Common myeloid progenitor, CD34-positive (primary cell): ENCODE data around the gene BUD23.

Experiments
- CTCF ChIA-PET: fragments of 350-600 bp; sonication (Branson Sonifier 250); formaldehyde crosslinking; loops from one replicate; lab custom pipeline; 2021; ENCODE audit warnings: antibody characterized with exemption; lab: Charles Lee
- POLR2A ChIA-PET: fragments of 350-600 bp; sonication (Branson Sonifier 250); formaldehyde crosslinking; loops from one replicate; lab custom pipeline; 2021; ENCODE audit warnings: antibody characterized with exemption; lab: Charles Lee
- DNase-seq, 3 donors: peaks; one replicate each; pipeline versions ENCODE4 v3.0.0 to v3.0.0-alpha.2; 2013
- H3K27ac ChIP-seq, 2 experiments: 1 replicate in 1 of 2; 2 replicates in 1 of 2; pipeline ENCODE4 v1.7.0; 2013; ENCODE audit warnings: inconsistent platforms in 2 of 2, low read length in 2 of 2, mild to moderate bottlenecking in 2 of 2, low read depth in 1 of 2, moderate library complexity in 1 of 2; ENCODE audit not compliant: severe bottlenecking in 2 of 2, insufficient read depth in 1 of 2, poor library complexity in 1 of 2
- H3K27me3 ChIP-seq, 5 experiments: replicated peaks in 2 of 5; 1 replicate in 3 of 5; 2 replicates in 2 of 5; pipeline versions ENCODE4 v1.6.1 to v1.7.0; 2013; ENCODE audit warnings: low read length in 4 of 5, mild to moderate bottlenecking in 2 of 5, moderate library complexity in 2 of 5, inconsistent platforms in 1 of 5; ENCODE audit not compliant: insufficient read depth in 5 of 5, control insufficient read depth in 4 of 5
- H3K36me3 ChIP-seq, 4 experiments: 1 replicate in 2 of 4; 2 replicates in 2 of 4; pipeline versions ENCODE4 v1.6.1 to v1.7.0; 2013; ENCODE audit warnings: low read length in 3 of 4, control low read depth in 1 of 4, mild to moderate bottlenecking in 1 of 4; ENCODE audit not compliant: control insufficient read depth in 4 of 4, insufficient read depth in 4 of 4
- H3K4me1 ChIP-seq, 4 experiments: 1 replicate in 3 of 4; 2 replicates in 1 of 4; pipeline versions ENCODE4 v1.6.1 to v1.7.1; 2013; ENCODE audit warnings: low read length in 3 of 4, mild to moderate bottlenecking in 3 of 4, control low read depth in 1 of 4, inconsistent platforms in 1 of 4, moderate library complexity in 1 of 4; ENCODE audit not compliant: control insufficient read depth in 4 of 4, insufficient read depth in 4 of 4; ENCODE audit errors: control extremely low read depth in 1 of 4
- H3K4me3 ChIP-seq, 7 experiments: 1 replicate in 4 of 7; 2 replicates in 3 of 7; pipeline versions ENCODE4 v1.5.1 to v1.7.0; 2013; ENCODE audit warnings: mild to moderate bottlenecking in 7 of 7, low read length in 6 of 7, moderate library complexity in 6 of 7, inconsistent platforms in 2 of 7, low read depth in 2 of 7, control low read depth in 1 of 7; ENCODE audit not compliant: insufficient read depth in 4 of 7, control insufficient read depth in 1 of 7; ENCODE audit errors: extremely low read depth in 1 of 7
- H3K9me3 ChIP-seq, 5 experiments: 1 replicate in 4 of 5; 2 replicates in 1 of 5; pipeline versions ENCODE4 v1.6.1 to v1.7.1; 2013; ENCODE audit warnings: low read length in 4 of 5, mild to moderate bottlenecking in 2 of 5, inconsistent platforms in 1 of 5, low read depth in 1 of 5, moderate library complexity in 1 of 5; ENCODE audit not compliant: control insufficient read depth in 4 of 5, insufficient read depth in 2 of 5; ENCODE audit errors: control extremely low read depth in 1 of 5
- WGBS: methylation state at CpG from one replicate; pipeline ENCODE4 v1.1.5; 2013; ENCODE audit not compliant: insufficient coverage; 5-methylcytosine and 5-hydroxymethylcytosine counted together

Gene BUD23

DNA sequence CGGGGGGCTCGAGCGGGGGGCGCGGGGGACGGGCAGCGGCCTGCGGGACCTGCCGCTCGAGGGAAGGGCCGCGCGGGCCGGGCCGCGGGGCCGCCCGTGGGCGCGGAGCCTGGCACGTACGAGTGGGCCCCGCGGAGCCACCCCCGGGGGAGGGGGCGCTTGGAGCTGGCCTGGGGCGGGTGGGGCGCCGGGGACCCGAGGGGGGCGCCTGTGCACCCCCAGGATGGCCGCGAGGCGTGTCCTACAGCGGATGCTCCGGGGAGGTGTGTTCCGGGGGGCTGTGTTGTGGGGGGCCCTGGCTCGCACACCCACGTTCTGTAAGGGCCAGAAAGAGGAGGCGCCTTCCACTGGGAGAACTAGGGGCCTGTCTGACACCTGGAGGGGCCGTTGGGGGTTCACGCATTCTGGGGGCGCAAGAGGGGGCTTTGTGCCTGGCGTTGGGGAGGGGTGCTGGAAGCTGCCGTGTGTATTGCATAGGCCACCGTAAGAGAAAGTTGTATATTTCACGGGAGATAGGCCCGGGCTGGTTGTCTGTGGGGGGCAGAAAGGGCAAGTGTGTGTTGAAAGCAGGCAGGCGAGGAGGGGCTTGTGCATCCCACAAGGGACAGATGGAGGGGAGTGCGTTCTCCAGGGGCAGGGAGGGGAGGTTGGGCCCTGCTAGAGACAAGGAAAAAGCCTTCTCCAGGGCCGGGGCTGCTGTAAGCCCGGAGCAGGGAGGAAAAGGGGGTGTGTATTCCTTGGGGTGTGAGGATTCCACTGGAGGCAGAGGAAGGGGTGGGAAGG lies 15.1 kb upstream of the BUD23 start:
- 2% methylated on average over 32 of the region's 52 CpGs for WGBS
- peak overlapping the region in 4 of 7 experiments; percentile 37 to 57 (median 51) for H3K4me3 ChIP-seq
- H3K36me3 ChIP-seq: no peaks in the 10 kb centered on the region
- peaks cover 0 to 10% (median 5%) of the 10 kb centered on the region in 4 experiments for H3K4me1 ChIP-seq
- ChIA-PET POLR2A (no interaction called here), CTCF (interaction anchor here (1.0 to 1.9 kb wide), 4 partner anchors 10 to 74 kb away, joined by 3 to 5 read pairs (median 3); no protein-coding TSS in a partner anchor)
- no peak overlapping the region for H3K27ac ChIP-seq
- H3K9me3 ChIP-seq: peaks cover 0 to 9% (median under 1%) of the 10 kb centered on the region in 5 experiments
- peak in 1 of 3 donors; percentile 27 for DNase-seq
- peaks cover 0 to 90% (median 18%) of the 10 kb centered on the region in 5 experiments for H3K27me3 ChIP-seq

DNA sequence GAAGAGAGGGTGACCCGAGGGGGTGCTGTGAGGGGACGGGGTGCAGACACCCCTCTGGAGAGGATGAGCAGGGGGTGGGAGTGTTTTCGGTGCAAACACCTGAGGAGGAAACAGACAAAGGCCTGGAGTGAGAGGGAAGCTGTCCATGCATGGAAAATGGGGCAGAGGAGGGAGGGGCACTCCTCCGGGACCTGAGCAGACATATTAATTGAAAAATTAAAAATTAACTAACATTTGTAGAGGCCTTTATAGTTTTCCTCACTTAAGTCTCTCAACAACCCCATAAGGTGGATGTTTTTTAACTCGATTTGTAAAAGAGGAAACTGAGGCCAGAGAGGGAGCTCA lies 14.5 kb upstream of the BUD23 start:
- no peak overlapping the region for H3K27ac ChIP-seq
- peaks cover 0 to 89% (median 16%) of the 10 kb centered on the region in 5 experiments for H3K27me3 ChIP-seq
- H3K9me3 ChIP-seq: peaks cover 0 to 8% (median 0%) of the 10 kb centered on the region in 5 experiments
- POLR2A ChIA-PET: no interaction called here
- peak overlapping the region in 1 of 7 experiments; percentile 15 for H3K4me3 ChIP-seq
- no peaks in the 10 kb centered on the region for H3K36me3 ChIP-seq
- H3K4me1 ChIP-seq: peaks cover 0 to 10% (median 5%) of the 10 kb centered on the region in 4 experiments
- 17% methylated on average over 1 of the region's 5 CpGs for WGBS
- CTCF ChIA-PET: interaction anchor here (1.5 to 1.9 kb wide), 2 partner anchors 10 to 75 kb away, joined by 3 to 5 read pairs; no protein-coding TSS in a partner anchor
- DNase-seq: no peak

DNA sequence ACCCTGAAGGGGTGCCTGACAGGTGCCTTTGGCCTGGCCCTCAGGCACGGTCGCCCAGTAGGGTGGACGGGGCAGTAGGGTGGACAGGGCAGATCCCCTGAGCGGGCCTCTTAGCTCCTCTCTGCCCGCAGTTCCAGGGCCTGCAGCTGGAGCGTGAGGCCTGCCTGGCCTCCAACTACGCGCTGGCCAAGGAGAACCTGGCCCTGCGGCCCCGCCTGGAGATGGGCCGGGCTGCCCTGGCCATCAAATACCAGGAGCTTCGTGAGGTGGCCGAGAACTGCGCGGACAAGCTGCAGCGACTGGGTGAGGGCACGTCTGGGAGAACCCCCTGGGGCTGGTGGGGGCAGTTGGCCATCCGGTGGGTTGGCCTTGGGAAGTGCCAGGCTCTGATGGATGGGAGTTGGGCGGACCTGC lies 14.1 kb upstream of the BUD23 start:
- CTCF ChIA-PET: interaction anchor here (0.8 to 1.9 kb wide), 3 partner anchors 9 to 75 kb away, joined by 3 to 5 read pairs (median 4); no protein-coding TSS in a partner anchor
- POLR2A ChIA-PET: no interaction called here
- Histone ChIP-seq H3K9me3 (peaks cover 0 to 8% (median 0%) of the 10 kb centered on the region in 5 experiments), H3K27ac (no peak overlapping the region), H3K27me3 (peaks cover 0 to 86% (median 16%) of the 10 kb centered on the region in 5 experiments), H3K36me3 (no peaks in the 10 kb centered on the region), H3K4me1 (peaks cover 0 to 10% (median 5%) of the 10 kb centered on the region in 4 experiments), H3K4me3 (no peak overlapping the region)
- 66% methylated on average over 15 of the region's 19 CpGs for WGBS
- no peak for DNase-seq

DNA sequence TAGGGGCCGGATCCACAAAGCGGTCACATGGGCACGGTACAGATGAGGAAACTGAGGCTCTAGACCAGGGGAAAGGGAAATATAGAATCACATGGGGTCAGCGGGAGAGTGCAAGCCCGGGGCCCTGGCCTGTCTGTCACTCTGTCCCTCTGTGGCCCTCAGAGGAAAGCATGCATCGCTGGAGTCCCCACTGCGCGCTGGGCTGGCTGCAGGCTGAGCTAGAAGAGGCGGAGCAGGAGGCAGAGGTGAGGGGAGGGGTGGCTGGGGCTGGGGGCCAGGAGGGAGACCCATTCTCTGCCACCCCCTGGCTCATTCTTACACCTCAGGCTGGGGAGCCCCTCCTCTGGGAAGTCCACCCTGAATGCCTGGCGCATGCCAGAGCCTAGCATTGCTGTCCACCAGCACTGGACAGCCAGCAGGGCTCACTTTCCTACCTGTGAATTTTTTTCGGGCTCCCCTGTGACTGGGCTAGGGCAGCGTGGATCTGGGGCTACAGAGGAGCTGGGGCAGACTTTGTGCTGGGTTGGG lies 13.5 kb upstream of the BUD23 start:
- H3K4me3 ChIP-seq: no peak overlapping the region
- no peaks in the 10 kb centered on the region for H3K36me3 ChIP-seq
- H3K27ac ChIP-seq: no peak overlapping the region
- no peak for DNase-seq
- H3K9me3 ChIP-seq: peaks cover 0 to 8% (median 0%) of the 10 kb centered on the region in 5 experiments
- WGBS: 78% methylated on average over 9 of the region's 12 CpGs
- peaks cover 0 to 85% (median 19%) of the 10 kb centered on the region in 5 experiments for H3K27me3 ChIP-seq
- peaks cover 0 to 10% (median 5%) of the 10 kb centered on the region in 4 experiments for H3K4me1 ChIP-seq
- POLR2A ChIA-PET: no interaction called here
- CTCF ChIA-PET: interaction anchor here (0.8 to 1.9 kb wide), 3 partner anchors 8 to 68 kb away, joined by 3 to 5 read pairs (median 4); no protein-coding TSS in a partner anchor

DNA sequence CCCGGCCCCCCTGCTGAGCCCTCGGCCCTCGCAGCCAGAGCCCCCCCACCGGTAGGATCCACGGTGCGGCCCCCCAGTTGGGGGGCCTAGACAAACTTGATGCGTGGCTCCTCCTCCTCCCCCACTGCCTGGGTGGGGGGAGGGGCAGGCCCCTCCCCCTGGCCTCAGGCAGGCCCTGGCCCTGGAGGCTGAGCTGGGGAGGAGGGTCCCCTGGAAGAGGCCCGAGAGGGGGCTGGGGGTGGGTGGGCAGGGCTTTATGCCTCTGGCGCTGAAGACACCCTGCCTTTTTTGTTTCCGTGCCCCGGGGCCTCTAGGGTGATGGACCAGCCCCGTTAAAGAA lies 12.1 kb upstream of the BUD23 start:
- peaks cover 0 to 76% (median 24%) of the 10 kb centered on the region in 5 experiments for H3K27me3 ChIP-seq
- ChIA-PET POLR2A (interaction anchor here (0.6 kb wide), 1 partner anchor 20 kb away, joined by 3 read pairs; no protein-coding TSS in a partner anchor), CTCF (no interaction called here)
- H3K36me3 ChIP-seq: no peaks in the 10 kb centered on the region
- no peaks in the 10 kb centered on the region for H3K9me3 ChIP-seq
- 60% methylated on average over 3 of the region's 12 CpGs for WGBS
- peaks cover 0 to 10% (median 5%) of the 10 kb centered on the region in 4 experiments for H3K4me1 ChIP-seq
- no peak overlapping the region for H3K4me3 ChIP-seq
- no peak for DNase-seq
- H3K27ac ChIP-seq: no peak overlapping the region

DNA sequence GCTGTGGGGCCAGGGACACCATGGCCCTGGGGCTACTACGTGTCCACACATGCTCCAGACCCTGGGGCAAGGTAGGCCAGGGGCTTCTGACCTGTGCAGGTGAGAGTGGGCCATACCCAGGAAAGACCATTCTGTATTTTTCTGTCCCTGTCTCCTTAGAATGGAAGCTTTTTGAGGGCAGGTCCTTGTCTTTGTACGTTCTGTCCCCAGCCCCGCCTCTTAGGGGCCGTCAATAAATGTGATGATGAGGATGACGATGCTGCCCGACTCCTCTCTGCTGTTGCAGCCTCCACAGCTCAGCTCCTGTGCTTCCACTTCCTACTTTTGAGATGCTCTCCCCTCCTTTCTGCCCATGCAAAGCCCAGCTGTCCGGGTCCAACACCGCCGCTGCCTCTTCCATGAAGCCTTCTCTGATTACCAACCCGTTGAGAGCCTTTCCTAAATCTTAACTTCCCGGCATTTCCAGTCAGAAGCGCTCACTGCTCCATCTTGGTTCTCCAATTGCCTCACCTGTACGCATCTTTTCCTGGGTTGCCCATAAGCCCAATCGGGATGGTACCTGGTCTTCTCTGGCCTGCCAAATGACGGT lies 11.4 kb upstream of the BUD23 start:
- POLR2A ChIA-PET: no interaction called here
- CTCF ChIA-PET: interaction anchor here (1.0 kb wide), 1 partner anchor 26 kb away, joined by 3 read pairs; no protein-coding TSS in a partner anchor
- peaks cover 0 to 10% (median 5%) of the 10 kb centered on the region in 4 experiments for H3K4me1 ChIP-seq

More for the DNA sequence above, 11.4 kb upstream of the BUD23 start:
- Histone ChIP-seq H3K27ac (no peak overlapping the region), H3K27me3 (peaks cover 0 to 71% (median 24%) of the 10 kb centered on the region in 5 experiments), H3K4me3 (no peak overlapping the region), H3K9me3 (no peaks in the 10 kb centered on the region), H3K36me3 (no peaks in the 10 kb centered on the region)
- 85% methylated on average over 15 of the region's 15 CpGs for WGBS
- DNase-seq: no peak
